Vagina (tissue), 2 donors: ENCODE data around the gene NEK7.

Experiments used
- POLR2A ChIP-seq, 2 donors: fragments of 450-650 bp; IDR thresholded peaks; one replicate each; pipeline ENCODE4 v1.6.1; 2017; ENCODE audit warnings: antibody characterized with exemption in 2 of 2, mild to moderate bottlenecking in 2 of 2, moderate library complexity in 2 of 2
- POLR2AphosphoS5 ChIP-seq, 2 donors: sonication (generic); formaldehyde crosslinking; IDR thresholded peaks; one replicate each; pipeline ENCODE4 v1.9.0; 2017; ENCODE audit warnings: antibody characterized with exemption in 2 of 2, mild to moderate bottlenecking in 2 of 2, low read depth in 1 of 2; ENCODE audit not compliant: insufficient read depth in 1 of 2
- TF ChIP-seq, protein P1 (sequence below), 3 experiments: fragments of 450-650 bp in 2 of 3; fragments of 200-600 bp in 1 of 3; sonication (generic) in 1 of 3; IDR thresholded peaks; one replicate each; pipeline ENCODE4 v1.5.1; 2017 to 2019; ENCODE audit warnings: antibody characterized with exemption in 3 of 3, mild to moderate bottlenecking in 2 of 3, moderate library complexity in 2 of 3

- TF ChIP-seq POLR2A (IDR thresholded peaks at IDR 0.05) (peak in 1 of 2 donors; percentile 58), POLR2AphosphoS5 (IDR thresholded peaks at IDR 0.05; ENCODE audit: insufficient read depth in 1 of 2, low read depth in 1 of 2) (peak; percentile 80 to 83)
- TF ChIP-seq, protein P1, sequence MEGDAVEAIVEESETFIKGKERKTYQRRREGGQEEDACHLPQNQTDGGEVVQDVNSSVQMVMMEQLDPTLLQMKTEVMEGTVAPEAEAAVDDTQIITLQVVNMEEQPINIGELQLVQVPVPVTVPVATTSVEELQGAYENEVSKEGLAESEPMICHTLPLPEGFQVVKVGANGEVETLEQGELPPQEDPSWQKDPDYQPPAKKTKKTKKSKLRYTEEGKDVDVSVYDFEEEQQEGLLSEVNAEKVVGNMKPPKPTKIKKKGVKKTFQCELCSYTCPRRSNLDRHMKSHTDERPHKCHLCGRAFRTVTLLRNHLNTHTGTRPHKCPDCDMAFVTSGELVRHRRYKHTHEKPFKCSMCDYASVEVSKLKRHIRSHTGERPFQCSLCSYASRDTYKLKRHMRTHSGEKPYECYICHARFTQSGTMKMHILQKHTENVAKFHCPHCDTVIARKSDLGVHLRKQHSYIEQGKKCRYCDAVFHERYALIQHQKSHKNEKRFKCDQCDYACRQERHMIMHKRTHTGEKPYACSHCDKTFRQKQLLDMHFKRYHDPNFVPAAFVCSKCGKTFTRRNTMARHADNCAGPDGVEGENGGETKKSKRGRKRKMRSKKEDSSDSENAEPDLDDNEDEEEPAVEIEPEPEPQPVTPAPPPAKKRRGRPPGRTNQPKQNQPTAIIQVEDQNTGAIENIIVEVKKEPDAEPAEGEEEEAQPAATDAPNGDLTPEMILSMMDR (IDR thresholded peaks at IDR 0.05) = peak in 1 of 3 experiments; percentile 9
These were observed 2.2 kb downstream of the NEK7 start for GRCh38 chr1:198158735-198159589.
